Measurements from ENCODE around the gene ZNF555.

ZNF555 gene

GRCh38 chr19:2824129-2824528 lies 17.1 kb upstream of the ZNF555 start:
- no peak for DNase-seq (ENCODE audit: low read depth)

GRCh38 chr19:2827022-2827421 lies 14.3 kb upstream of the ZNF555 start:
- DNase-seq (ENCODE audit: low read depth) = no peak

GRCh38 chr19:2827840-2828489 lies 13.3 kb upstream of the ZNF555 start:
- DNase-seq (ENCODE audit: low read depth) = no peak

- peak; percentile 20 for DNase-seq (ENCODE audit: low read depth)
These were observed 6.9 kb upstream of the ZNF555 start for GRCh38 chr19:2834294-2834871.

- no peak for DNase-seq (ENCODE audit: low read depth)
These were observed 3.8 kb upstream of the ZNF555 start for GRCh38 chr19:2837430-2837829.

- DNase-seq (ENCODE audit: low read depth) = no peak
These were observed 740 bp downstream of the ZNF555 start for GRCh38 chr19:2841855-2842574.

- DNase-seq (ENCODE audit: low read depth) = no peak
These were observed 3.8 kb downstream of the ZNF555 start for GRCh38 chr19:2845107-2845506.

GRCh38 chr19:2846180-2846894 lies 5.1 kb downstream of the ZNF555 start:
- DNase-seq (ENCODE audit: low read depth) = no peak

- no peak for DNase-seq (ENCODE audit: low read depth)
These were observed 6.2 kb downstream of the ZNF555 start for GRCh38 chr19:2847507-2847906.

- no peak for DNase-seq (ENCODE audit: low read depth)
These were observed 7.3 kb downstream of the ZNF555 start for GRCh38 chr19:2848616-2849015.

- DNase-seq (ENCODE audit: low read depth) = no peak
These were observed 9.1 kb downstream of the ZNF555 start for GRCh38 chr19:2850256-2850925.

GRCh38 chr19:2852598-2852997 lies 11.3 kb downstream of the ZNF555 start:
- DNase-seq (ENCODE audit: low read depth) = peak; percentile 21

GRCh38 chr19:2853015-2853606 lies 11.8 kb downstream of the ZNF555 start:
- peak; percentile 15 for DNase-seq (ENCODE audit: low read depth)

- no peak for DNase-seq (ENCODE audit: low read depth)
These were observed 13.6 kb downstream of the ZNF555 start for GRCh38 chr19:2854849-2855248.

GRCh38 chr19:2856457-2857050 lies 15.3 kb downstream of the ZNF555 start:
- no peak for DNase-seq (ENCODE audit: low read depth)

- no peak for DNase-seq (ENCODE audit: low read depth)
These were observed 17.6 kb downstream of the ZNF555 start for GRCh38 chr19:2858864-2859263.

- no peak for DNase-seq (ENCODE audit: low read depth)
These were observed 22.5 kb downstream of the ZNF555 start for GRCh38 chr19:2863816-2864215.

- peak; percentile 81 for DNase-seq (ENCODE audit: low read depth)
These were observed 24.2 kb downstream of the ZNF555 start for GRCh38 chr19:2865334-2866100.

- DNase-seq (ENCODE audit: low read depth) = no peak
These were observed 25.3 kb downstream of the ZNF555 start for GRCh38 chr19:2866495-2867024.
